OCI-LY7 (cell line): ENCODE measurements around the gene POC1B.

ENCODE experiments used
- EZH2phosphoT487 ChIP-seq: fragments of 200-600 bp; sonication (generic); IDR thresholded peaks from 2 replicates; pipeline ENCODE4 v1.6.1; 2018; ENCODE audit warnings: low read depth, borderline replicate concordance, mild to moderate bottlenecking, mixed run types, antibody characterized with exemption, low read length, moderate library complexity, mixed read lengths
- TF ChIP-seq, protein P1 (sequence below): fragments of 200-600 bp; sonication (generic); conservative IDR thresholded peaks from 2 replicates; pipeline ENCODE4 v1.5.1; 2014; ENCODE audit warnings: mild to moderate bottlenecking, antibody characterized with exemption, low read length, moderate library complexity, mixed read lengths

DNA sequence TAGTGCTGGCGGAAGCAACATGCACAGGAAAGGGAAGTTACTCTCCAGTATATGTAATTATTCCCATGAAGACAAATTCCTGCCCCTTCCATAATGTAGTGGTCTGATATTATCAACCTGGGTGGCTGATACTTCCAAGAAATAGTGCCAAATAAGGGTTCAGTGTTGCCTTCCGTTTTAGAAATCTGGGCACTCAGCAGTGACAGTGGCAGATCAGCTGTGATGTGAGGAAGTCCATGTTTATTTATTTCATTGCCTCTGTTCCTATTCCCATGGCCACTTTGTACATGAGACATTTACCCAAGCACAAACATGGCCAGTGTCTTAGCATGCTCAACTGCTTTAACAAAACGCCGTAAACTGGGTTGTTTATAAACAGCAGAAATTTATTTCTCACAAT is 20.3 kb upstream of the POC1B start:
- TF ChIP-seq, protein P1, sequence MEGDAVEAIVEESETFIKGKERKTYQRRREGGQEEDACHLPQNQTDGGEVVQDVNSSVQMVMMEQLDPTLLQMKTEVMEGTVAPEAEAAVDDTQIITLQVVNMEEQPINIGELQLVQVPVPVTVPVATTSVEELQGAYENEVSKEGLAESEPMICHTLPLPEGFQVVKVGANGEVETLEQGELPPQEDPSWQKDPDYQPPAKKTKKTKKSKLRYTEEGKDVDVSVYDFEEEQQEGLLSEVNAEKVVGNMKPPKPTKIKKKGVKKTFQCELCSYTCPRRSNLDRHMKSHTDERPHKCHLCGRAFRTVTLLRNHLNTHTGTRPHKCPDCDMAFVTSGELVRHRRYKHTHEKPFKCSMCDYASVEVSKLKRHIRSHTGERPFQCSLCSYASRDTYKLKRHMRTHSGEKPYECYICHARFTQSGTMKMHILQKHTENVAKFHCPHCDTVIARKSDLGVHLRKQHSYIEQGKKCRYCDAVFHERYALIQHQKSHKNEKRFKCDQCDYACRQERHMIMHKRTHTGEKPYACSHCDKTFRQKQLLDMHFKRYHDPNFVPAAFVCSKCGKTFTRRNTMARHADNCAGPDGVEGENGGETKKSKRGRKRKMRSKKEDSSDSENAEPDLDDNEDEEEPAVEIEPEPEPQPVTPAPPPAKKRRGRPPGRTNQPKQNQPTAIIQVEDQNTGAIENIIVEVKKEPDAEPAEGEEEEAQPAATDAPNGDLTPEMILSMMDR: no peak
- TF ChIP-seq EZH2phosphoT487: no peak
